ENCODE data around the gene MCU. TPM values are rescaled to one million over a fixed set of nuclear protein-coding genes. Genes with fewer than 3 reads are reported as not detected.
"Not testable (repeated sequence)": the region's sequence is repeated elsewhere in the genome, so short reads cannot be mapped to it uniquely, and the experiment has no call there.

Gene MCU
- total RNA-seq, 2 donors from 2014 or later, result 22.5 to 35.2 TPM

- Mint-ChIP-seq H3K27ac (no peak overlapping the region), H3K9me3 (no peaks in the 10 kb centered on the region), H3K36me3 (no peaks in the 10 kb centered on the region)
- DNase-seq (ENCODE audit: low spot score in 2 of 2), result no peak
- no peak for ATAC-seq
Measured at GRCh38 chr10:72906446-72906845, 214.5 kb downstream of the MCU start.

DNA sequence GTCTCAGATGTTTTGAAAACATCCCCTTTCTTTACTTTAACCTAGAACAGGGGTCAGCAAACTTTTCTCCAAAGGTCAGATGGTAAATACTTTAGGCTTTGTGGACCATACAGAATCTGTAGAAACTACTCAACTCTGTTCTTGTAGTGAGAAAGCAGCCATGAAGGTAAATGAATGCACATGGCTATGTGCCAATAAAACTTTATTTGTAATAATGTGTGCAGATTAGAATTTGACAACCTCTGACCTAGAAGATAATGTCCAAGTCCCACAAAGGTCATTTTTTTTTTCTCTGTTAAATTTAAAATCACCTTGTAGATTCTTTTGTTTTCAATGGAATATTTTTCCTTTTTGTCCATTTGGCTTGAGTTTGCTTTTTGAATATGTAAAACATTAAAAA is 218.8 kb downstream of the MCU start:
- DNase-seq (ENCODE audit: low spot score in 2 of 2) (no peak), ATAC-seq (no peak)
- no peaks in the 10 kb centered on the region for H3K9me3 Mint-ChIP-seq
- no peak overlapping the region for H3K27ac Mint-ChIP-seq
- no peaks in the 10 kb centered on the region for H3K36me3 Mint-ChIP-seq

DNA sequence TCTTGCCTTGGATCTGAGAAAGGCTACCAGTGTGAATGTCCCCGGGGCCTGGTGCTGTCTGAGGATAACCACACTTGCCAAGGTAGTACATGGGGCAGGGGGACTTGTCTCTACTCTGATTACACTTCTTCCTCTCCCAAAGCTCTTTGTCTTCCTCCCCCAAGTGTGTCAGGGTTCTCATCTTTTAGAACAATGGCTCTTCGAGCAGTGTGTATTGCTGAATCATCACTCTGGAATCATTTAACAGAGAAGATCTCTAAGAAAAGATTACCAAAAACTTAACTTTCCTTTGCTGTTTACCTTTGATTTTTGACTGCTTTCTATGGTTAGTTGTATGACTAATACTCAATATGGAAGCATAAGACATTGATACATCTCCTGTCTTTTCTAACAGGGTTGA is 219.8 kb downstream of the MCU start:
- DNase-seq (ENCODE audit: low spot score in 2 of 2) (no peak), ATAC-seq (no peak)
- Mint-ChIP-seq H3K27ac (no peak overlapping the region), H3K9me3 (no peaks in the 10 kb centered on the region), H3K36me3 (no peaks in the 10 kb centered on the region)

DNA sequence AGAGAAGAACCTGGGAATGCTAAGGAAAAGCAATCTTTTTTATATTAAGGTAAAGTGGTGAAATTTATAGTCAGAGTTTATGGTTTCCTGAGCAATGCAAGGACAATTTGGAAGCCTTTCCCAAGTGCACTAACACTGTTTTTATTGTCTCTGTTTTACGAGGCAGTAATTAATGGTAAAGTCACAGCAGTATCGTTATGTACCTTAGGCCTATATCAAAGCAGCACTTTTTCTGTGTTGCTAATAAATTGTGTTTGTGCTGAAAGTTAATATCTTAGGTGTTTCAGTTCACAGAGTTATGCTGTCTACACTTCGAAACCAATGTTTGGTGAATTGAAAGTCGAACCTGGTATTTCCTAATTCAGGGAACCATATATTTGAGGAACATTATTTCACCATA is 220.8 kb downstream of the MCU start:
- ATAC-seq (no peak), DNase-seq (ENCODE audit: low spot score in 2 of 2) (no peak)
- no peaks in the 10 kb centered on the region for H3K9me3 Mint-ChIP-seq
- no peak overlapping the region for H3K27ac Mint-ChIP-seq
- H3K36me3 Mint-ChIP-seq, result no peaks in the 10 kb centered on the region

- DNase-seq (ENCODE audit: low spot score in 2 of 2), result no peak
- H3K36me3 Mint-ChIP-seq, result no peaks in the 10 kb centered on the region
- ATAC-seq, result no peak
- no peaks in the 10 kb centered on the region for H3K9me3 Mint-ChIP-seq
- H3K27ac Mint-ChIP-seq, result no peak overlapping the region
Measured at GRCh38 chr10:72913287-72913686, 221.3 kb downstream of the MCU start.

GRCh38 chr10:72917201-72917600 is 225.3 kb downstream of the MCU start:
- H3K36me3 Mint-ChIP-seq, result peaks cover 10 to 15% of the 10 kb centered on the region in 2 donors
- H3K9me3 Mint-ChIP-seq, result peaks cover 6 to 12% of the 10 kb centered on the region in 2 donors
- ATAC-seq; DNase-seq (ENCODE audit: low spot score in 2 of 2); H3K27ac Mint-ChIP-seq: not testable (repeated sequence)

DNA sequence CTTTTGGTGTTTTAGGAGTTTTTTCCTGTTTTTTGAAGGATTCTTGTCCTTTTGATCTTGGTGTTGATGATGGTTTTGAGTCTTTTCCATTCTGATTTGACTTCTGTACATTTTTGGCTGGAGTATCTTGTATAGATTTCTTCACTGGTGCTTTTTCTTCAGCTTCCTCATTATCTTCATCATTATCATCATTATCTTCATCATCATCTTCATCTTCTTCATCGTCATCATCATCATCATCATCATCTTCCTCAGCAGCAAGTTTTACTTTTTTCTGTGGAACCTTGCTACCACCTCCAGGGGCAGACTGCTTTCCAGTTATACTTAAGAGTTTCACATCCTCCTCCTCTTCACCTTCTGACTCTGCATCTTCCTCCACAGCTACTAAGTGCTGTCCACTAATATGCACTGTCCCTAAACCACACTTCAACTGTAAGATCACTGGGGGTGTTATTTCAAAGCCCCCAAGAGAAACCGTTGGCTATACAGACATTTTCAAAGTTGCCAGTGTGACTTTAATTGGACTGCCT is 225.9 kb downstream of the MCU start:
- H3K36me3 Mint-ChIP-seq, result peaks cover 10 to 20% of the 10 kb centered on the region in 2 donors
- not testable (repeated sequence) for DNase-seq (ENCODE audit: low spot score in 2 of 2); ATAC-seq; H3K27ac Mint-ChIP-seq
- H3K9me3 Mint-ChIP-seq, result peaks cover 10 to 16% of the 10 kb centered on the region in 2 donors

DNA sequence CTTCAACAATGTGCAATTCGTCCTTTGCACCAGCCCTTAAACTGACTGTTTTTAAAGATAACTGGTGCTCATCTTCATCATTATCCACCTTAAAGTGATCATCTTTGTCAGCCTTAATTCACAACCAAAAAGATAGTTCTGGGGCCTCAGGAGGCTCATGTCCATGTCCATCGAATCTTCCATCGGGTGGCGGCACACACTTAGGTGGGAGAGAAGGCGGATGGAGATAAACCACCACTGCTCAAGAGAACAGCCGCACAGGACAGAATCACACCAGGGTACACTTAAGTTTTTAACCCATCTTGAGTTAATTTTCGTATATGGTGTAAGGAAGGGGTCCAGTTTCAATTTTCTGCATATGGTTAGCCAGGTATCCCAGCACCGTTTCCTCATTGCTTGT is 226.4 kb downstream of the MCU start:
- Mint-ChIP-seq H3K27ac (no peak overlapping the region), H3K36me3 (peaks cover 10 to 20% of the 10 kb centered on the region in 2 donors), H3K9me3 (peaks cover 10 to 16% of the 10 kb centered on the region in 2 donors)
- no peak for ATAC-seq
- no peak for DNase-seq (ENCODE audit: low spot score in 2 of 2)

GRCh38 chr10:72921147-72921683 is 229.3 kb downstream of the MCU start:
- peaks cover 10 to 20% of the 10 kb centered on the region in 2 donors for H3K36me3 Mint-ChIP-seq

GRCh38 chr10:72924351-72924750 is 232.4 kb downstream of the MCU start:
- Mint-ChIP-seq H3K27ac (no peak overlapping the region), H3K36me3 (peaks cover 10 to 20% of the 10 kb centered on the region in 2 donors), H3K9me3 (peaks cover 10 to 16% of the 10 kb centered on the region in 2 donors)
- no peak for ATAC-seq
- DNase-seq (ENCODE audit: low spot score in 2 of 2), result no peak

More at GRCh38 chr10:72921147-72921683, 229.3 kb downstream of the MCU start:
- not testable (repeated sequence) for H3K27ac Mint-ChIP-seq; DNase-seq (ENCODE audit: low spot score in 2 of 2); ATAC-seq
- H3K9me3 Mint-ChIP-seq, result peaks cover 10 to 16% of the 10 kb centered on the region in 2 donors

DNA sequence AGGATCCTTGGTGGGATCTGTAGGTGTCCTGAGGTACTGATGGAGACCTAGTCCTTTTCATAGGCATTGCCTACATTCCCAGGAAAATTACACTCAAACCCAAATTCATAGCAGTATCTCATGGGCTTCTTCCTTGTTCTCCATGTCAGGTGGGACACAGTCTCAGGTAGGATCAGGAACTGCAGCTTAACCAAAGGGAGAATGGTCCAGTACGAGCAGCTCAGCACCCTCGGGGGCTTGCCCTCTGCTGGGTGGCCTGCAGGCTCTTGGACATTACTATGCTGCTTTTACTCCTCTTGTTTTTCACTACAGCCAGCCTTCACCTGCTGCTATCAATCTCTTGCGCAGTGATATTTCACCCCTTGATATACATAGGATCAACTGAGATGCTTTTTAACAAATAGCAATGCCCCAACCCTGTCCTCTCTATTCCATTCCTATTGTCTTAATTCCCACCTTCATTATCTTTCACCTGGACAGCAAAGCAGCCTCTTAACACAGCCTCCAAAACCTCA is 234.1 kb downstream of the MCU start:
- Mint-ChIP-seq H3K36me3 (peaks cover 3 to 12% of the 10 kb centered on the region in 2 donors), H3K27ac (no peak overlapping the region), H3K9me3 (peaks cover 10% of the 10 kb centered on the region in 2 donors)
- no peak for DNase-seq (ENCODE audit: low spot score in 2 of 2)
- ATAC-seq, result no peak

DNA sequence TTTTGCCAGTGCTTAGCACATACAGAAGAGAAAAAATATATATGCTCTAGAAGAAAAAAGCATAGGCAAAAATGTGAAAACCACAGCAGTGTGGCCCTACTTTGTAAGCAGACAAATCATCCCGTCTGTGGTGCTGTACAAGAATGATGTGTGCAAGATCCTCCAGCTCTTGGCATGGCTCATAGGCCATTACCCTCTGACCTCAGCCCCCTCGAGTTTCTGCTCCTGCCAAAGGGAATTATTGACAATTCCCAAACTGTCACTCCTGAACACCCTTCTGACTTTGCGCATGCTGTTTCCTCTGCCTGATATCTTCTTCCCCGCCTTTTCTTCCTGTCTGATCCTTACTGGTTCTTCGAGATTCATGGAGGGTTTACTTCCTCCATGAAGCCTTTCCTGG is 235.5 kb downstream of the MCU start:
- ATAC-seq, result no peak
- peaks cover 1% of the 10 kb centered on the region in 2 donors for H3K9me3 Mint-ChIP-seq
- DNase-seq (ENCODE audit: low spot score in 2 of 2), result no peak
- peaks cover 0 to 2% of the 10 kb centered on the region in 2 donors for H3K36me3 Mint-ChIP-seq
- H3K27ac Mint-ChIP-seq, result no peak overlapping the region

DNA sequence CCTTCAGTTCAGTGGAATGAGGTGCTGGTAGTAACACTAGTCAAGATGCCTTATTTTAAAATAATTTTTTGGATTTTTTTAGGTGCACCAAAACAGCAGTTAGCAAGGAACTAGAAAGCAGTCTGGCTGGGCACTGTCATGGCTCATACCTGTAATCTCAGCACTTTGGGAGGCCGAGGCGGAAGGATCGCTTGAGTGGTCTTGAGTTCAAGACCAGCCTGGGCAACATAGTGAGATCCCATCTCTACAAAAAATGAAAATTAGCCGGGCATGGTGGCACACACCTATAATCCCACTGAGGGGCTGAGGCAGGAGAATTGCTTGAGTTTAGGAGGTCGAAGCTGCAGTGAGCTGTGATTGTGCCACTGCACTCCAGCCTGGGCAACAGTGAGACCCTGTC is 236.9 kb downstream of the MCU start:
- DNase-seq (ENCODE audit: low spot score in 2 of 2) (no peak), ATAC-seq (no peak)
- no peak overlapping the region for H3K27ac Mint-ChIP-seq
- H3K36me3 Mint-ChIP-seq, result no peaks in the 10 kb centered on the region
- no peaks in the 10 kb centered on the region for H3K9me3 Mint-ChIP-seq

DNA sequence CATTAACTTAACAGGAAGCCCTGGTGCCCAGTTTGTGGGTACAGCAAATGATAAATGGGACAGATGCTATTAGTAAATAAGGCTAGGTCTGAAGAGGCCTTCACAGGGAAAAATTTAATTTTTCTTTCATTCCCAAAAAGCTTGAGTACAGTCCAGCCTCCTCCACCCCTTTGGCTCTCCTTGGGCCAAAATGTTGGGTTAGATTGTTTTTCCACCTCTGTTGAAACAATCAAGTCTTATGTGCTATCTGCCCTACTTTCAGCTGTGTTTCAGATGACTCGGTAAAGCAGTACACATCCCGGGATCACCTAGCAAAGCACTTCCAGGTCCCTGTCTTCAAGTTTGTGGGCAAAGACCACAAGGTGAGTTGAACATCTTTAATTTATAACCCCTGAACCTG is 238.3 kb downstream of the MCU start:
- Mint-ChIP-seq H3K36me3 (no peaks in the 10 kb centered on the region), H3K27ac (no peak overlapping the region), H3K9me3 (no peaks in the 10 kb centered on the region)
- ATAC-seq (no peak), DNase-seq (ENCODE audit: low spot score in 2 of 2) (no peak)

DNA sequence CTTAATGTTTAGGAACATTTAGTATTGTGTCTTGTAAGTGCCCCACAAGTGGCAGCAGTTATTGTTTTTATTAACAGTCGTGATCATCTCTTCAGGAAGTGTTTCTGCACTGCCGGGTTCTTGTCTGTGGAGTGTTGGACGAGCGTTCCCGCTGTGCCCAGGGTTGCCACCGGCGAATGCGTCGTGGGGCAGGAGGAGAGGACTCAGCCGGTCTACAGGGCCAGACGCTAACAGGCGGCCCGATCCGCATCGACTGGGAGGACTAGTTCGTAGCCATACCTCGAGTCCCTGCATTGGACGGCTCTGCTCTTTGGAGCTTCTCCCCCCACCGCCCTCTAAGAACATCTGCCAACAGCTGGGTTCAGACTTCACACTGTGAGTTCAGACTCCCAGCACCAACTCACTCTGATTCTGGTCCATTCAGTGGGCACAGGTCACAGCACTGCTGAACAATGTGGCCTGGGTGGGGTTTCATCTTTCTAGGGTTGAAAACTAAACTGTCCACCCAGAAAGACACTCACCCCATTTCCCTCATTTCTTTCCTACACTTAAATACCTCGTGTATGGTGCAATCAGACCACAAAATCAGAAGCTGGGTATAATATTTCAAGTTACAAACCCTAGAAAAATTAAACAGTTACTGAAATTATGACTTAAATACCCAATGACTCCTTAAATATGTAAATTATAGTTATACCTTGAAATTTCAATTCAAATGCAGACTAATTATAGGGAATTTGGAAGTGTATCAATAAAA is 240.5 kb downstream of the MCU start:
- no peak for DNase-seq (ENCODE audit: low spot score in 2 of 2)
- H3K36me3 Mint-ChIP-seq, result no peaks in the 10 kb centered on the region
- no peaks in the 10 kb centered on the region for H3K9me3 Mint-ChIP-seq
- no peak overlapping the region for H3K27ac Mint-ChIP-seq
- no peak for ATAC-seq

DNA sequence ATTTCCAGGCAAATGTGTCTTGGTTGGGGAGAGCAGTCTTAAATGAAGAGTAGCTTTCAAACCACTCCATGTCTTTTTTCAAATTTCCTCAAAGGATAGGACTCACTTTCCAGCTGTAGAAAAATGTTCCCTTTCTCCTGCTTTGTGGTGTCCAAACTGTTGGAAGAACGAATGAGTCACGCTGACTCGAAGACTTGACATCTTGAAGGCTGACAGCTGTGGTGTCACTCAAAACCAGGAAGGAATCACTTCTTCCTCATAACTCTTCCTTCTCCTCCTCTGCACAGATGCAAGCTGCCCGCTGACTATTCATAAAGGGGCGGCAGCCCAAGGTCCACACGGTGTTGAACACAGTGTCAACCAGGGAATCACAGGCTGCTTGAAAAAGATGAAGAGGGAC is 243.4 kb downstream of the MCU start:
- ATAC-seq, result no peak
- Mint-ChIP-seq H3K36me3 (no peaks in the 10 kb centered on the region), H3K27ac (no peak overlapping the region), H3K9me3 (no peaks in the 10 kb centered on the region)
- no peak for DNase-seq (ENCODE audit: low spot score in 2 of 2)

Data from activated naive CD4-positive, alpha-beta T cell treated with anti-CD3 and anti-CD28 coated beads, Interleukin-2, amount 50 U/mL, for 72 hours (primary cell).